Activated naive CD4-positive, alpha-beta T cell treated with anti-CD3 and anti-CD28 coated beads for 36 hours (primary cell): ENCODE results near the gene PARD3B. TPM values are rescaled to one million over a fixed set of nuclear protein-coding genes. Genes with fewer than 3 reads are reported as not detected.

ENCODE experiments used
- CTCF ChIA-PET: fragments of 350-600 bp; sonication (Branson Sonifier 250); formaldehyde crosslinking; loops from one replicate; lab custom pipeline; 2021; ENCODE audit warnings: antibody characterized with exemption; lab: Charles Lee
- DNase-seq: peaks from one replicate; pipeline ENCODE4 v3.0.0-alpha.2; 2020
- H3K27ac Mint-ChIP-seq: one replicate; pipeline ENCODE4 v1.8.0; 2021; ENCODE audit warnings: mild to moderate bottlenecking, mixed read lengths
- H3K27me3 Mint-ChIP-seq: one replicate; pipeline ENCODE4 v1.8.0; 2021; ENCODE audit warnings: low read depth, mixed read lengths
- H3K36me3 Mint-ChIP-seq: one replicate; pipeline ENCODE4 v1.8.0; 2021; ENCODE audit warnings: low read depth, mixed read lengths
- H3K4me1 Mint-ChIP-seq: one replicate; pipeline ENCODE4 v1.8.0; 2021; ENCODE audit warnings: low read depth, mixed read lengths
- H3K4me3 Mint-ChIP-seq: one replicate; pipeline ENCODE4 v1.8.0; 2021; ENCODE audit warnings: mild to moderate bottlenecking, moderate library complexity, mixed read lengths
- H3K9me3 Mint-ChIP-seq: one replicate; pipeline ENCODE4 v1.8.0; 2021; ENCODE audit warnings: mixed read lengths
- intact Hi-C: fragments of 100-400 bp; cut with micrococcal nuclease; formaldehyde crosslinking; loops from one replicate; pipeline ENCODE4 v1.15.1; 2023
- total RNA-seq, 2 experiments: library from RNA; stranded (reverse); gene quantifications; one replicate each; pipeline ENCODE4 v1.2.3, GENCODE V29; 2021

The PARD3B gene
- total RNA-seq, 2 experiments from 2014 or later, result 0.15 to 0.43 TPM

- Mint-ChIP-seq H3K4me3 (no peak overlapping the region), H3K9me3 (peaks cover 4% of the 10 kb centered on the region), H3K27ac (no peak overlapping the region), H3K36me3 (no peaks in the 10 kb centered on the region), H3K4me1 (peaks cover 1% of the 10 kb centered on the region), H3K27me3 (no peaks in the 10 kb centered on the region)
- intact Hi-C loops, result loop anchor here (5.0 kb wide), 1 partner anchor 1237 kb away; no protein-coding TSS in a partner anchor
- no peak for DNase-seq
- CTCF ChIA-PET, result no interaction called here
Measured at GRCh38 chr2:205494537-205495235, 949.4 kb downstream of the PARD3B start.

- Mint-ChIP-seq H3K36me3 (no peaks in the 10 kb centered on the region), H3K27ac (no peak overlapping the region), H3K4me3 (no peak overlapping the region), H3K9me3 (peaks cover 4% of the 10 kb centered on the region), H3K27me3 (no peaks in the 10 kb centered on the region), H3K4me1 (peaks cover 3% of the 10 kb centered on the region)
- CTCF ChIA-PET, result no interaction called here
- DNase-seq, result no peak
- intact Hi-C loops, result no loop called here
Measured at GRCh38 chr2:205495819-205496218, 950.5 kb downstream of the PARD3B start.

GRCh38 chr2:205496370-205496769 is 951.1 kb downstream of the PARD3B start:
- DNase-seq, result no peak
- H3K36me3 Mint-ChIP-seq, result no peaks in the 10 kb centered on the region
- no peaks in the 10 kb centered on the region for H3K27me3 Mint-ChIP-seq
- intact Hi-C loops, result no loop called here
- no peak overlapping the region for H3K27ac Mint-ChIP-seq
- no peak overlapping the region for H3K4me3 Mint-ChIP-seq
- peaks cover 3% of the 10 kb centered on the region for H3K9me3 Mint-ChIP-seq
- CTCF ChIA-PET, result no interaction called here
- H3K4me1 Mint-ChIP-seq, result peaks cover 3% of the 10 kb centered on the region

- H3K4me1 Mint-ChIP-seq, result peaks cover 3% of the 10 kb centered on the region
- CTCF ChIA-PET, result interaction anchor here (0.6 kb wide), 2 partner anchors 26 to 318 kb away, joined by 3 to 4 read pairs; no protein-coding TSS in a partner anchor
- no peaks in the 10 kb centered on the region for H3K9me3 Mint-ChIP-seq
- no peak overlapping the region for H3K27ac Mint-ChIP-seq
- no peaks in the 10 kb centered on the region for H3K36me3 Mint-ChIP-seq
- intact Hi-C loops, result no loop called here
- DNase-seq, result no peak
- no peaks in the 10 kb centered on the region for H3K27me3 Mint-ChIP-seq
- no peak overlapping the region for H3K4me3 Mint-ChIP-seq
Measured at GRCh38 chr2:205496772-205497171, 951.5 kb downstream of the PARD3B start.

GRCh38 chr2:205499006-205499405 is 953.7 kb downstream of the PARD3B start:
- no peaks in the 10 kb centered on the region for H3K36me3 Mint-ChIP-seq
- no peak overlapping the region for H3K4me3 Mint-ChIP-seq
- H3K9me3 Mint-ChIP-seq, result no peaks in the 10 kb centered on the region
- intact Hi-C loops, result no loop called here
- H3K27me3 Mint-ChIP-seq, result no peaks in the 10 kb centered on the region
- peaks cover 3% of the 10 kb centered on the region for H3K4me1 Mint-ChIP-seq
- CTCF ChIA-PET, result no interaction called here
- no peak overlapping the region for H3K27ac Mint-ChIP-seq
- DNase-seq, result no peak

- Mint-ChIP-seq H3K36me3 (no peaks in the 10 kb centered on the region), H3K27me3 (no peaks in the 10 kb centered on the region), H3K4me1 (peaks cover 3% of the 10 kb centered on the region), H3K9me3 (no peaks in the 10 kb centered on the region), H3K27ac (no peak overlapping the region), H3K4me3 (no peak overlapping the region)
- CTCF ChIA-PET, result no interaction called here
- no peak for DNase-seq
- intact Hi-C loops, result no loop called here
Measured at GRCh38 chr2:205500065-205500464, 954.8 kb downstream of the PARD3B start.

GRCh38 chr2:205500951-205501350 is 955.7 kb downstream of the PARD3B start:
- H3K27me3 Mint-ChIP-seq, result no peaks in the 10 kb centered on the region
- H3K4me3 Mint-ChIP-seq, result no peak overlapping the region
- H3K4me1 Mint-ChIP-seq, result peaks cover 3% of the 10 kb centered on the region
- CTCF ChIA-PET, result no interaction called here
- no peaks in the 10 kb centered on the region for H3K36me3 Mint-ChIP-seq
- H3K27ac Mint-ChIP-seq, result no peak overlapping the region
- no peak for DNase-seq
- H3K9me3 Mint-ChIP-seq, result no peaks in the 10 kb centered on the region
- intact Hi-C loops, result no loop called here

GRCh38 chr2:205501826-205502225 is 956.6 kb downstream of the PARD3B start:
- Mint-ChIP-seq H3K9me3 (no peaks in the 10 kb centered on the region), H3K27ac (no peak overlapping the region), H3K36me3 (no peaks in the 10 kb centered on the region), H3K4me3 (no peak overlapping the region), H3K27me3 (no peaks in the 10 kb centered on the region), H3K4me1 (peaks cover 3% of the 10 kb centered on the region)
- no peak for DNase-seq
- CTCF ChIA-PET, result no interaction called here
- intact Hi-C loops, result no loop called here

- intact Hi-C loops, result no loop called here
- no peak overlapping the region for H3K27ac Mint-ChIP-seq
- CTCF ChIA-PET, result no interaction called here
- H3K9me3 Mint-ChIP-seq, result no peaks in the 10 kb centered on the region
- H3K27me3 Mint-ChIP-seq, result no peaks in the 10 kb centered on the region
- H3K4me1 Mint-ChIP-seq, result no peaks in the 10 kb centered on the region
- no peak overlapping the region for H3K4me3 Mint-ChIP-seq
- H3K36me3 Mint-ChIP-seq, result no peaks in the 10 kb centered on the region
- DNase-seq, result no peak
Measured at GRCh38 chr2:205505371-205505770, 960.1 kb downstream of the PARD3B start.

- DNase-seq, result no peak
- no peaks in the 10 kb centered on the region for H3K9me3 Mint-ChIP-seq
- no peaks in the 10 kb centered on the region for H3K36me3 Mint-ChIP-seq
- H3K4me1 Mint-ChIP-seq, result peaks cover 3% of the 10 kb centered on the region
- no peak overlapping the region for H3K4me3 Mint-ChIP-seq
- no peak overlapping the region for H3K27ac Mint-ChIP-seq
- intact Hi-C loops, result no loop called here
- CTCF ChIA-PET, result interaction anchor here (0.6 kb wide), 1 partner anchor 1264 kb away, joined by 3 read pairs; no protein-coding TSS in a partner anchor
- no peaks in the 10 kb centered on the region for H3K27me3 Mint-ChIP-seq
Measured at GRCh38 chr2:205509655-205510054, 964.4 kb downstream of the PARD3B start.

- Mint-ChIP-seq H3K27me3 (no peaks in the 10 kb centered on the region), H3K27ac (no peak overlapping the region), H3K4me1 (peaks cover 3% of the 10 kb centered on the region), H3K36me3 (no peaks in the 10 kb centered on the region), H3K4me3 (no peak overlapping the region), H3K9me3 (no peaks in the 10 kb centered on the region)
- CTCF ChIA-PET, result no interaction called here
- intact Hi-C loops, result no loop called here
- no peak for DNase-seq
Measured at GRCh38 chr2:205510345-205510744, 965.1 kb downstream of the PARD3B start.

GRCh38 chr2:205511221-205511620 is 965.9 kb downstream of the PARD3B start:
- no peaks in the 10 kb centered on the region for H3K27me3 Mint-ChIP-seq
- H3K27ac Mint-ChIP-seq, result no peak overlapping the region
- H3K9me3 Mint-ChIP-seq, result no peaks in the 10 kb centered on the region
- DNase-seq, result no peak
- H3K4me3 Mint-ChIP-seq, result no peak overlapping the region
- intact Hi-C loops, result no loop called here
- H3K36me3 Mint-ChIP-seq, result no peaks in the 10 kb centered on the region
- H3K4me1 Mint-ChIP-seq, result peaks cover 3% of the 10 kb centered on the region
- CTCF ChIA-PET, result interaction anchor here (1.3 kb wide), 1 partner anchor 164 kb away, joined by 4 read pairs; no protein-coding TSS in a partner anchor

GRCh38 chr2:205511641-205512040 is 966.4 kb downstream of the PARD3B start:
- CTCF ChIA-PET, result interaction anchor here (1.3 kb wide), 1 partner anchor 164 kb away, joined by 4 read pairs; no protein-coding TSS in a partner anchor
- Mint-ChIP-seq H3K4me3 (no peak overlapping the region), H3K4me1 (peaks cover 3% of the 10 kb centered on the region), H3K27ac (no peak overlapping the region), H3K36me3 (no peaks in the 10 kb centered on the region), H3K27me3 (no peaks in the 10 kb centered on the region), H3K9me3 (no peaks in the 10 kb centered on the region)
- DNase-seq, result no peak
- intact Hi-C loops, result no loop called here
